Measurements from ENCODE around the gene GRK1. TPM values are rescaled to one million over a fixed set of nuclear protein-coding genes. Genes with fewer than 3 reads are reported as not detected.

Gene GRK1
- total RNA-seq, 2 experiments from 2014 or later = not detected

GRCh38 chr13:113729187-113730019 lies 62.4 kb downstream of the GRK1 start:
- Histone ChIP-seq H3K27me3 (ENCODE audit: control insufficient read depth in 1 of 2, insufficient read depth in 2 of 2, low read length in 2 of 2) (peaks cover 7 to 11% of the 10 kb centered on the region in 2 experiments), H3K4me1 (ENCODE audit: insufficient read depth, low read length) (peaks cover 15% of the 10 kb centered on the region), H3K9me3 (ENCODE audit: control insufficient read depth in 1 of 2, insufficient read depth in 1 of 2, low read length in 2 of 2) (peaks cover 0 to 40% of the 10 kb centered on the region in 2 experiments), H3K27ac (ENCODE audit: low read depth in 1 of 2, low read length in 2 of 2) (no peak overlapping the region), H3K4me3 (ENCODE audit: low read length) (no peak overlapping the region), H3K36me3 (ENCODE audit: insufficient read depth, low read length) (no peaks in the 10 kb centered on the region)
- Mint-ChIP-seq H3K27ac (peak overlapping the region; percentile 59), H3K4me3 (peak overlapping the region; percentile 38), H3K36me3 (ENCODE audit: low read depth) (peaks cover 9% of the 10 kb centered on the region), H3K9me3 (no peaks in the 10 kb centered on the region), H3K27me3 (peaks cover 20% of the 10 kb centered on the region), H3K4me1 (ENCODE audit: low read depth) (peaks cover 8% of the 10 kb centered on the region)
- DNase-seq (no peak), ATAC-seq (ENCODE audit: poor library complexity) (no peak)
- TF ChIP-seq, protein P1, sequence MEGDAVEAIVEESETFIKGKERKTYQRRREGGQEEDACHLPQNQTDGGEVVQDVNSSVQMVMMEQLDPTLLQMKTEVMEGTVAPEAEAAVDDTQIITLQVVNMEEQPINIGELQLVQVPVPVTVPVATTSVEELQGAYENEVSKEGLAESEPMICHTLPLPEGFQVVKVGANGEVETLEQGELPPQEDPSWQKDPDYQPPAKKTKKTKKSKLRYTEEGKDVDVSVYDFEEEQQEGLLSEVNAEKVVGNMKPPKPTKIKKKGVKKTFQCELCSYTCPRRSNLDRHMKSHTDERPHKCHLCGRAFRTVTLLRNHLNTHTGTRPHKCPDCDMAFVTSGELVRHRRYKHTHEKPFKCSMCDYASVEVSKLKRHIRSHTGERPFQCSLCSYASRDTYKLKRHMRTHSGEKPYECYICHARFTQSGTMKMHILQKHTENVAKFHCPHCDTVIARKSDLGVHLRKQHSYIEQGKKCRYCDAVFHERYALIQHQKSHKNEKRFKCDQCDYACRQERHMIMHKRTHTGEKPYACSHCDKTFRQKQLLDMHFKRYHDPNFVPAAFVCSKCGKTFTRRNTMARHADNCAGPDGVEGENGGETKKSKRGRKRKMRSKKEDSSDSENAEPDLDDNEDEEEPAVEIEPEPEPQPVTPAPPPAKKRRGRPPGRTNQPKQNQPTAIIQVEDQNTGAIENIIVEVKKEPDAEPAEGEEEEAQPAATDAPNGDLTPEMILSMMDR (IDR thresholded peaks at IDR 0.05) = no peak
- intact Hi-C loops (cut with DNase I, micrococcal nuclease) = no loop called here
- ChIA-PET CTCF (no interaction called here), POLR2A (no interaction called here)

- Histone ChIP-seq H3K36me3 (ENCODE audit: insufficient read depth, low read length) (no peaks in the 10 kb centered on the region), H3K4me1 (ENCODE audit: insufficient read depth, low read length) (peaks cover 9% of the 10 kb centered on the region), H3K27ac (ENCODE audit: low read depth in 1 of 2, low read length in 2 of 2) (no peak overlapping the region), H3K4me3 (ENCODE audit: low read length) (no peak overlapping the region), H3K9me3 (ENCODE audit: control insufficient read depth in 1 of 2, insufficient read depth in 1 of 2, low read length in 2 of 2) (peaks cover 0 to 40% of the 10 kb centered on the region in 2 experiments), H3K27me3 (ENCODE audit: control insufficient read depth in 1 of 2, insufficient read depth in 2 of 2, low read length in 2 of 2) (peaks cover 7 to 11% of the 10 kb centered on the region in 2 experiments)
- Mint-ChIP-seq H3K4me3 (no peak overlapping the region), H3K9me3 (no peaks in the 10 kb centered on the region), H3K27me3 (peaks cover 15% of the 10 kb centered on the region), H3K4me1 (ENCODE audit: low read depth) (no peaks in the 10 kb centered on the region), H3K36me3 (ENCODE audit: low read depth) (peaks cover under 1% of the 10 kb centered on the region), H3K27ac (peak overlapping the region; percentile 65)
- TF ChIP-seq, protein P1 (IDR thresholded peaks at IDR 0.05) = no peak
- ChIA-PET POLR2A (no interaction called here), CTCF (no interaction called here)
- ATAC-seq (ENCODE audit: poor library complexity) (no peak), DNase-seq (no peak)
- intact Hi-C loops (cut with DNase I, micrococcal nuclease) = no loop called here
Measured at GRCh38 chr13:113730258-113730691, 63.3 kb downstream of the GRK1 start.

- Mint-ChIP-seq H3K4me1 (ENCODE audit: low read depth) (no peaks in the 10 kb centered on the region), H3K27ac (peak overlapping the region; percentile 65), H3K27me3 (peaks cover 15% of the 10 kb centered on the region), H3K9me3 (no peaks in the 10 kb centered on the region), H3K4me3 (peak overlapping the region; percentile 60), H3K36me3 (ENCODE audit: low read depth) (no peaks in the 10 kb centered on the region)
- no peak overlapping the region for H3K4me3 ChIP-seq (ENCODE audit: low read length)
- H3K27ac ChIP-seq (ENCODE audit: low read depth in 1 of 2, low read length in 2 of 2) = no peak overlapping the region
- intact Hi-C loops (cut with DNase I, micrococcal nuclease) = no loop called here
- H3K36me3 ChIP-seq (ENCODE audit: insufficient read depth, low read length) = no peaks in the 10 kb centered on the region
- ChIA-PET CTCF (no interaction called here), POLR2A (no interaction called here)
- TF ChIP-seq, protein P1 (IDR thresholded peaks at IDR 0.05) = no peak
- ATAC-seq (ENCODE audit: poor library complexity) (peak; percentile 52), DNase-seq (no peak)
- peaks cover 0 to 40% of the 10 kb centered on the region in 2 experiments for H3K9me3 ChIP-seq (ENCODE audit: control insufficient read depth in 1 of 2, insufficient read depth in 1 of 2, low read length in 2 of 2)
- H3K4me1 ChIP-seq (ENCODE audit: insufficient read depth, low read length) = peaks cover 9% of the 10 kb centered on the region
- H3K27me3 ChIP-seq (ENCODE audit: control insufficient read depth in 1 of 2, insufficient read depth in 2 of 2, low read length in 2 of 2) = peaks cover 7 to 11% of the 10 kb centered on the region in 2 experiments
Measured at GRCh38 chr13:113730831-113731191, 63.8 kb downstream of the GRK1 start.
